Sigmoid colon (tissue), 7 donors: ENCODE results near the gene RXYLT1. TPM values are rescaled to one million over a fixed set of nuclear protein-coding genes. Genes with fewer than 3 reads are reported as not detected.

Source experiments
- DNase-seq: peaks from one replicate; pipeline ENCODE4 v3.0.0-alpha.2; 2019
- H3K27ac ChIP-seq, 4 donors: fragments of 200-600 bp; sonication (generic); one replicate each; pipeline ENCODE4 v1.5.1; 2016 to 2019; ENCODE audit warnings: mild to moderate bottlenecking in 1 of 4
- H3K27me3 ChIP-seq, 3 donors: fragments of 200-600 bp; sonication (generic); one replicate each; pipeline ENCODE4 v1.5.1; 2019; ENCODE audit warnings: mild to moderate bottlenecking in 1 of 3
- H3K36me3 ChIP-seq, 4 donors: fragments of 200-600 bp; sonication (generic); one replicate each; pipeline ENCODE4 v1.5.1; 2016 to 2019
- H3K4me1 ChIP-seq, 4 donors: fragments of 200-600 bp; sonication (generic); one replicate each; pipeline ENCODE4 v1.5.1; 2017 to 2019
- H3K4me3 ChIP-seq, 4 donors: fragments of 200-600 bp; sonication (generic); one replicate each; pipeline ENCODE4 v1.5.1; 2017 to 2019; ENCODE audit warnings: mild to moderate bottlenecking in 2 of 4, moderate library complexity in 1 of 4
- H3K9me3 ChIP-seq, 4 donors: fragments of 200-600 bp in 3 of 4; sonication (generic) in 3 of 4; one replicate each; pipeline versions ENCODE4 v1.5.1 to v1.6.1; 2013 to 2019
- EP300 ChIP-seq, 4 donors: sonication (generic); formaldehyde crosslinking; IDR thresholded peaks; one replicate each; pipeline ENCODE4 v1.6.1; 2017; ENCODE audit warnings: antibody characterized with exemption in 4 of 4
- POLR2A ChIP-seq, 2 donors: fragments of 450-650 bp; IDR thresholded peaks; one replicate each; pipeline ENCODE4 v1.6.1; 2016; ENCODE audit warnings: antibody characterized with exemption in 2 of 2, mild to moderate bottlenecking in 2 of 2, moderate library complexity in 2 of 2
- POLR2AphosphoS5 ChIP-seq, 4 donors: sonication (generic); formaldehyde crosslinking; IDR thresholded peaks; one replicate each; pipeline ENCODE4 v1.6.1; 2017; ENCODE audit warnings: antibody characterized with exemption in 4 of 4
- WGBS, 2 donors: extraction: QIAGEN DNeasy Blood & Tissue Kit; methylation state at CpG; one replicate each; pipeline ENCODE4 v1.1.7; 2013; 5-methylcytosine and 5-hydroxymethylcytosine counted together
- intact Hi-C: fragments of 100-400 bp; cut with DNase I; formaldehyde crosslinking; loops from one replicate; pipeline ENCODE4 v1.15.1; 2023
- polyA plus RNA-seq, 3 donors: library from polyadenylated mRNA; stranded (reverse); fragments of 200-250 nt; gene quantifications; one replicate each; pipeline ENCODE4 v1.2.3, GENCODE V29; 2013
- total RNA-seq, 4 donors: library from RNA; depleted of rRNA; stranded (reverse); fragments of >200 nt; gene quantifications; one replicate each; pipeline ENCODE4 v1.1.0, GENCODE V29; 2016
- TF ChIP-seq, protein P1 (sequence below), 4 experiments: fragments of 450-650 bp in 3 of 4; fragments of 200-600 bp in 1 of 4; IDR thresholded peaks; one replicate each; pipeline ENCODE4 v1.5.1; 2016 to 2019; ENCODE audit warnings: antibody characterized with exemption in 4 of 4, mild to moderate bottlenecking in 3 of 4, moderate library complexity in 2 of 4
- donor health status: healthy with polysubstance abuse.
- donor health status: Bipolar disorder and iron deficiency.
- donor health status: healthy.

Gene RXYLT1
- total and polyA plus RNA-seq, 7 donors, result 4.2 to 17.0 (median 12.1) TPM

DNA sequence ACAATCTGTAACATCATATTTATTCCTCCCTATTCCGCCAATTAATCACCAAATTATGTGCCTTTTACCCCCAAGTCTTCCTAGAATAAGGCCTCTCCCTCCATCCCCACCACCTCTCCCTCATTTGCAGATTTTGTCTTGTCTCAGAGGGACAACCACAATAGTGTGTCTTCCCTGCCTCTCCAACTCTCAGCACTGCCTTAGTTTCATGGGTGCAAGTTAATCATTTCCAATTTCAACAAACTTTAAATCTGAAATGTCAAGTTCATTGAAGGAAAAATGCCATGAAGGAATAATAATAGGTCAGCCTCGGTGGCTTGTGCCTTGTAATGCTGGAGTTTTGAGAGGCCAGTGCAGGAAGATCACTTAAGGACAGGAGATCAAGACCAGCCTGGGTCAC lies 31.6 kb downstream of the RXYLT1 start:
- peaks cover 0 to 15% (median 0%) of the 10 kb centered on the region in 4 donors for H3K36me3 ChIP-seq
- H3K27ac ChIP-seq, result no peak overlapping the region
- H3K9me3 ChIP-seq, result no peaks in the 10 kb centered on the region
- no peak overlapping the region for H3K4me3 ChIP-seq
- no peak for DNase-seq
- H3K27me3 ChIP-seq, result no peaks in the 10 kb centered on the region
- no peaks in the 10 kb centered on the region for H3K4me1 ChIP-seq
- WGBS, 2 donors, result 54 to 82% methylated on average over 2 of the region's 2 CpGs
- TF ChIP-seq EP300 (IDR thresholded peaks at IDR 0.05) (no peak), POLR2A (IDR thresholded peaks at IDR 0.05) (no peak), POLR2AphosphoS5 (IDR thresholded peaks at IDR 0.05) (no peak)
- TF ChIP-seq, protein P1, sequence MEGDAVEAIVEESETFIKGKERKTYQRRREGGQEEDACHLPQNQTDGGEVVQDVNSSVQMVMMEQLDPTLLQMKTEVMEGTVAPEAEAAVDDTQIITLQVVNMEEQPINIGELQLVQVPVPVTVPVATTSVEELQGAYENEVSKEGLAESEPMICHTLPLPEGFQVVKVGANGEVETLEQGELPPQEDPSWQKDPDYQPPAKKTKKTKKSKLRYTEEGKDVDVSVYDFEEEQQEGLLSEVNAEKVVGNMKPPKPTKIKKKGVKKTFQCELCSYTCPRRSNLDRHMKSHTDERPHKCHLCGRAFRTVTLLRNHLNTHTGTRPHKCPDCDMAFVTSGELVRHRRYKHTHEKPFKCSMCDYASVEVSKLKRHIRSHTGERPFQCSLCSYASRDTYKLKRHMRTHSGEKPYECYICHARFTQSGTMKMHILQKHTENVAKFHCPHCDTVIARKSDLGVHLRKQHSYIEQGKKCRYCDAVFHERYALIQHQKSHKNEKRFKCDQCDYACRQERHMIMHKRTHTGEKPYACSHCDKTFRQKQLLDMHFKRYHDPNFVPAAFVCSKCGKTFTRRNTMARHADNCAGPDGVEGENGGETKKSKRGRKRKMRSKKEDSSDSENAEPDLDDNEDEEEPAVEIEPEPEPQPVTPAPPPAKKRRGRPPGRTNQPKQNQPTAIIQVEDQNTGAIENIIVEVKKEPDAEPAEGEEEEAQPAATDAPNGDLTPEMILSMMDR (IDR thresholded peaks at IDR 0.05), result no peak
- intact Hi-C loops, result no loop called here

DNA sequence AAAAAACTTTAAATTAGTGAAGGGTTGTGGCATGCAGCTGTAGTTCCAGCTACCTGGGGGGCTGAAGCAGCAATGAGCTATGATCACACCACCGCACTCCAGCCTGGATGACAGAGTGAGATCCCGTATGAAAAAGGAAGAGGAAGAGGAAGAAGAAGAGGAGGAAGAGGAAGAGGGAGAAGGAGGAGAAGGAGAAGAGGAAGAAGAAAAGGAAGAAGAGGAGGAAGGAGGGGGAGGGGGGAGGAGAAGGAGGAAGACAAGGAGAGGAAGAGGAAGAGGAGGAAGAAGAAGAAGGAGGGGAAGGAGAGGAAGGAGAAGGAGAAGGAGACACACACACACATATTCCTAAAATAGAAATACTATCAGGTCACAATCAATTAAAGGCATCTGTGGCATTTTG lies 32.0 kb downstream of the RXYLT1 start:
- H3K4me1 ChIP-seq, result no peaks in the 10 kb centered on the region
- H3K27ac ChIP-seq, result no peak overlapping the region
- H3K27me3 ChIP-seq, result no peaks in the 10 kb centered on the region
- H3K9me3 ChIP-seq, result no peaks in the 10 kb centered on the region
- no peak for DNase-seq
- H3K36me3 ChIP-seq, result peaks cover 0 to 11% (median 0%) of the 10 kb centered on the region in 4 donors
- H3K4me3 ChIP-seq, result no peak overlapping the region
- intact Hi-C loops, result no loop called here
- TF ChIP-seq POLR2A (IDR thresholded peaks at IDR 0.05), result no peak
- no peak for TF ChIP-seq EP300 (IDR thresholded peaks at IDR 0.05)
- no peak for TF ChIP-seq POLR2AphosphoS5 (IDR thresholded peaks at IDR 0.05)
- TF ChIP-seq, protein P1 (IDR thresholded peaks at IDR 0.05), result no peak
- WGBS, 2 donors, result 80 to 85% methylated on average over 2 of the region's 2 CpGs

GRCh38 chr12:63814146-63814772 lies 34.5 kb downstream of the RXYLT1 start:
- no peaks in the 10 kb centered on the region for H3K4me1 ChIP-seq
- H3K9me3 ChIP-seq, result peaks cover 0 to 6% (median 0%) of the 10 kb centered on the region in 4 donors
- H3K36me3 ChIP-seq, result no peaks in the 10 kb centered on the region
- TF ChIP-seq POLR2A (IDR thresholded peaks at IDR 0.05), result no peak
- TF ChIP-seq, protein P1 (IDR thresholded peaks at IDR 0.05), result no peak
- no peak for TF ChIP-seq POLR2AphosphoS5 (IDR thresholded peaks at IDR 0.05)
- no peak for TF ChIP-seq EP300 (IDR thresholded peaks at IDR 0.05)
- no peaks in the 10 kb centered on the region for H3K27me3 ChIP-seq
- 73 to 79% methylated on average over 4 of the region's 4 CpGs for WGBS, 2 donors
- H3K4me3 ChIP-seq, result no peak overlapping the region
- DNase-seq, result no peak
- intact Hi-C loops, result no loop called here
- H3K27ac ChIP-seq, result no peak overlapping the region

- 29 to 73% methylated on average over 3 of the region's 3 CpGs for WGBS, 2 donors
- H3K27ac ChIP-seq, result no peak overlapping the region
- H3K4me3 ChIP-seq, result no peak overlapping the region
- no peaks in the 10 kb centered on the region for H3K27me3 ChIP-seq
- peaks cover 0 to 6% (median 0%) of the 10 kb centered on the region in 4 donors for H3K9me3 ChIP-seq
- TF ChIP-seq POLR2A (IDR thresholded peaks at IDR 0.05) (no peak), EP300 (IDR thresholded peaks at IDR 0.05) (no peak), POLR2AphosphoS5 (IDR thresholded peaks at IDR 0.05) (no peak)
- TF ChIP-seq, protein P1 (IDR thresholded peaks at IDR 0.05), result no peak
- intact Hi-C loops, result no loop called here
- no peaks in the 10 kb centered on the region for H3K36me3 ChIP-seq
- no peak for DNase-seq
- H3K4me1 ChIP-seq, result no peaks in the 10 kb centered on the region
These were observed 35.8 kb downstream of the RXYLT1 start for GRCh38 chr12:63815482-63815852.

GRCh38 chr12:63816031-63816430 lies 36.3 kb downstream of the RXYLT1 start:
- no peak overlapping the region for H3K27ac ChIP-seq
- WGBS, 2 donors, result 84 to 91% methylated on average over 6 of the region's 6 CpGs

More at GRCh38 chr12:63816031-63816430, 36.3 kb downstream of the RXYLT1 start:
- H3K27me3 ChIP-seq, result no peaks in the 10 kb centered on the region
- no peak overlapping the region for H3K4me3 ChIP-seq
- H3K9me3 ChIP-seq, result peaks cover 0 to 6% (median 0%) of the 10 kb centered on the region in 4 donors
- H3K36me3 ChIP-seq, result no peaks in the 10 kb centered on the region
- no peaks in the 10 kb centered on the region for H3K4me1 ChIP-seq
- intact Hi-C loops, result no loop called here
- no peak for DNase-seq
- TF ChIP-seq, protein P1 (IDR thresholded peaks at IDR 0.05), result no peak
- TF ChIP-seq POLR2A (IDR thresholded peaks at IDR 0.05) (no peak), POLR2AphosphoS5 (IDR thresholded peaks at IDR 0.05) (no peak), EP300 (IDR thresholded peaks at IDR 0.05) (no peak)
